HG02938 (cell line): ENCODE results near the gene LCN12.

Experiments
- ATAC-seq: cut with Tn5 transposase; IDR thresholded peaks from one replicate; pipeline ENCODE4 v1.9.1; 2021; ENCODE audit warnings: mild to moderate bottlenecking, moderate library complexity; ENCODE audit not compliant: unreplicated experiment

The LCN12 gene

GRCh38 chr9:136972335-136972734 lies 20.3 kb downstream of the LCN12 start:
- ATAC-seq = no peak

GRCh38 chr9:136972743-136973142 lies 20.7 kb downstream of the LCN12 start:
- ATAC-seq = no peak

- no peak for ATAC-seq
Observed at GRCh38 chr9:136973618-136974617, 21.8 kb downstream of the LCN12 start.

- ATAC-seq = no peak
Observed at GRCh38 chr9:136974817-136975535, 22.9 kb downstream of the LCN12 start.

- no peak for ATAC-seq
Observed at GRCh38 chr9:136975644-136976043, 23.6 kb downstream of the LCN12 start.

- ATAC-seq = no peak
Observed at GRCh38 chr9:136977223-136977622, 25.1 kb downstream of the LCN12 start, which contains the start of gene PTGDS. PTGDS (plus strand) TSS chr9:136977504; CDS start chr9:136977579, 75 bp downstream.

GRCh38 chr9:136977649-136978072 lies 25.6 kb downstream of the LCN12 start:
- no peak for ATAC-seq

GRCh38 chr9:136978073-136978864 lies 26.2 kb downstream of the LCN12 start:
- ATAC-seq = no peak

- no peak for ATAC-seq
Observed at GRCh38 chr9:136978865-136979544, 26.9 kb downstream of the LCN12 start.

GRCh38 chr9:136979769-136980587 lies 27.9 kb downstream of the LCN12 start:
- ATAC-seq = no peak

- no peak for ATAC-seq
Observed at GRCh38 chr9:136980669-136981478, 28.8 kb downstream of the LCN12 start.

- ATAC-seq = no peak
Observed at GRCh38 chr9:136981588-136982231, 29.6 kb downstream of the LCN12 start.

- no peak for ATAC-seq
Observed at GRCh38 chr9:136982232-136983051, 30.4 kb downstream of the LCN12 start, which contains the start of gene LCNL1. LCNL1 (plus strand) TSS chr9:136982993; CDS start chr9:136983587, 594 bp downstream.

GRCh38 chr9:136983167-136983566 lies 31.1 kb downstream of the LCN12 start:
- ATAC-seq = no peak

GRCh38 chr9:136983656-136984314 lies 31.7 kb downstream of the LCN12 start:
- no peak for ATAC-seq

- no peak for ATAC-seq
Observed at GRCh38 chr9:136984464-136985026, 32.5 kb downstream of the LCN12 start.
